Germinal center (tissue), 1 donor: Measurements from ENCODE around the gene PPIA.

Experiments used
- DNase-seq: peaks from one replicate; pipeline ENCODE4 v3.0.0; 2012; ENCODE audit warnings: mixed read lengths, low spot score

PPIA gene

DNA sequence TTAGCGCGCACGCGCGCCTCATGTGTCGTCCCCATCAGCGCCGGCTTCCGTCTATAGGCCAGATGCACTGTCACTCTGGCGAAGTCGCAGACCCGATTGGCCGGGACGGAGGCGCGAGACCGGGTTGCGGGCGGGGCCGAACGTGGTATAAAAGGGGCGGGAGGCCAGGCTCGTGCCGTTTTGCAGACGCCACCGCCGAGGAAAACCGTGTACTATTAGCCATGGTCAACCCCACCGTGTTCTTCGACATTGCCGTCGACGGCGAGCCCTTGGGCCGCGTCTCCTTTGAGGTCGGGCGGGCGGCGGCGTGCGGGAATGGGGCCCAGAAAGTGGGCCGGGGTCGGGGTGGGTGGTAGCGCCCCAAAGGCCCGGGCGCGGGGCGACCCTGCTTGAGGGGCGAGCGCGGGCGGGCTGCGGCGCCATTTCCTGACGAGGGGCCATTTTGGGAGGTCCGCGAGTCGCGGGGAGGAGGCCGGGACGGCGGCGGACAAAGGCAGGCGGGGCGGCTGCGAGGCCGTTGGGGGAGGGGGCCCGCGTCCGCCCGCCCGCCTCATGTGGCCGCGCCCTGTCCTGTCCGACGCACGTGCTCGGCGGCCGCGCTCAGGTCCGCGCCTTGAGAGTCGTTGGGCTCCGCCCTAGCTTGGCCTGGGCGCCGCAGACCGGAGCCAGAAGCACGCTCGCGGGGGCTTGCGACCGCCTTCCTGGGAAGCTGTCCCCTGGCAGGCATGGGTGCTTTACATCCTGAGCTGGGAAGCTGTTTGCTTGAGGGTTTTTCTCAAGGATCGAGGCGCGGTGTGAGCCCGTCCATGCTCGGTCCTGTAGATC is at the start of gene PPIA:
Gene PPIA, plus strand, starts transcription at position 178 of the 825 bp plus-strand sequence. Its CDS starts 44 bp downstream, at position 222.
- peak; percentile 100 for DNase-seq

DNA sequence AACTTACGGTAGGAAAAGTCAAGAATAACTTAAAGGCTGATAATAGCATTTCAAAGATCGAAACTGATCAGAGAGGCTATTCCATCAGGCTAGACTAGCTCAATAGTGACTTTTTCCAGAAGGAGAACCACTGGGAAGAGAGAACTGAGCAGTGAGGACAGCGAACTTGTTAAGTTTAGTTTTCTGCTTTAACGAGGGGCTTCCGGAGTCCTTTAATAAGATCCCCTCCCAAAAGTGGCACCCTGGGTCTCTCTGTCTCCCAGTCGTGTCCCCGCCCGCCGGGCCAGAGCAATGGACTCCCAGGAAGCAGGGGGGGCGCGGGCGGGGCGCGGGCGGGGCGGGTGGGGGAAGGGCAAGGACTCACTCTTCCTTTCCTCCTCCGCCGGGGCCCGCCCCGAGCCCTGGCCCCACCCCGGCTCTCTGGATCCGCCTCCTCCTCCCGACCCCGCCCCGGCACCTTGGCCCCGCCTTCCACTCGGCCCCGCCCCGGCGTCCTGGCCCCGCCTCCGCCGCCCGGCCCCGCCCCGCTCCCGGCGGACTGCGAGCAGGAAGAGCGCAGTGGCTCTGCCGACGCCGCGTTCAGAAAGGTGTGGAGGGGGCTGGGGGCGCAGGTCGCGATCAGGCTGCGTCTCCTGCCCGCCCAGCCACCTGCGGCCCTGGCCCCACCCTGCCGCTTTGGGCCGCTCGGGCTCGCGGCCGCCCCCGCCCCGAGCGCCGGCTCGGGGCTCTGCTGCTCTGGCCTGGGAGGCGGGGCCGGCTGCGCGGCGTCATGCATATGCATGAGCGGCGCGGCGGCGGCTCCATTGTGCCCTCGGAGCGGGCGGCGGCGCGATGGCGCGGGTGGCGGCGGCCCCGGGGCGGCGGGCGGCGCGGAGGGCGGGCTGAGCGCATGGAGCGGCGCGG is 48.2 kb upstream of the PPIA start, which contains the start of gene ZMIZ2:
Gene ZMIZ2, plus strand, starts transcription at position 803 of the 903 bp plus-strand sequence. CDS start 7,403 bp downstream, outside the sequence.
- peak; percentile 96 for DNase-seq

DNA sequence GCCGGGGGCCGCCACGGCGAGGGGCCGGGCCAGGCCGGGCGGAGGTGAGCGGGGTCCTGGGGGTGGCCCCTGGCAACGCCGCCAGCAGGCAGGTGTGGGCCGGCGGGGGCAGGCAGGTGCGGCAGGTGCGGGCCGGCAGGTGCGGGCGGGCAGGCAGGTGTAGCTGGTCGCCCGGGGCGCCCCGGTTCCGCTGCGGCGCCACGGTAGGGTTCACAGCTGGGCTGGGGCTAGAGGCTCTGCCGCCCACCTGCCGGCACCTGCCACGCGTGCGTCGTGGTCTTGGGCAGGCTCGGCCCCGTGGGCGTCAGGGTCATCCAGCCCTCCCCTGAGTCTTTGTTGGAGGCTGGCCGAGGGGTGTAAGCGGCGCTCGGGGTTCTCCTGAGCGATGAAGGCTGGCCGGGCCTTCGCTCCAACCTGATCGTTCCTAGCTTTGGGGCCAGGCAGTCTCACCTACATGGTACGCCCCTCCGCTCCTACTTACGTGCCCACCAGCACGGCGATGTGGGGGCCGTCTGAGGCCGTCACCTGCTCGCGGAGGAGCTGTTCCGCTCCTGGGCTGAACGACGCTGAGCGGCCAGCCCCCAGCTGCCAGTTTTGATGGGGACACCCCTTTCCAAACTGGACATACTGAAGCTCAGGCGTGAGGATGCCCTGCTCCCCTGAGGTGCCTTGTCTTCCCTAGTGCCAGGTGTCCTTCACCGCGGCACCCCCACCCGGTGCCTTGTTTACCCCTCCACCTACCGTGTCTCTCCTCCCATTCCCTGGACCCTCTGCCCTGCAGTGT is 47.3 kb upstream of the PPIA start:
- DNase-seq = peak; percentile 68

DNA sequence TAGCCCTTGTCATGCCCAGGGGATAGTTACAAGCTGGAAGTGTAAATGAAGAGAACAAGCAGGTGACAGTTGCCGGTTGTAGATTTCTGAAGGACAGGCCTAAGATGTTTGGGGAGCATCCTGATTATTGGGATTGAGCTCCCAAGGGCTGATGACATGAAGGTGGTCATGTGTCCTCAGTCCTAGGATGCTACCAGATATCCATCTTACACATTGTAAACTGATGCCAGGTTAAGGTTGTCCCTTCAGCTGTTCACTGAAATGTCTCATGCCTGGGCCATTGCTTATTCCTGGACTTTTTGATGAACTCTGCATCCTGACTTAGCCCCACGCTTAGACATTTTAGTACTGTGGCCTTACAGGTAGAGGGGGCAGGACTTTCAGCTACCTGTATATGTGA is 46.5 kb upstream of the PPIA start:
- no peak for DNase-seq

DNA sequence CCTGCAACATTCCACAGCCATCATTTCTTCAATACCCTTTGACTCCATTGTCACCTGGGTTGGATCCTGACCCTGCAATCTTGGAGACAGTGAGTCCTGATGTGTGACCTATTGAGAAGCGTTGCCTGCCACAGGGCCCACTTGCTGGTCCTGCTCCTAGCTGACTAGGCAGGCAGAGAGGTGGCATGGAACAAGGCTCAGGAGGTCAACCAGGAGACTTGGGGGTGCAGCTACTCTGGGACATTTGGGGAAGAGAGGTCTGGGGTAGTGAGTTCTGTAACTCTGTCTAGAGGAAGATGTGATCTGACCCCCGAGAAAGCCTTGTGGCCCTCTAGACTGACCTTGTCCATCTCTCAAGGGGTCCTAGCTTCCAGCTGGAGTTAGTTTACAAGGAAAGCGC is 46.1 kb upstream of the PPIA start:
- no peak for DNase-seq

DNA sequence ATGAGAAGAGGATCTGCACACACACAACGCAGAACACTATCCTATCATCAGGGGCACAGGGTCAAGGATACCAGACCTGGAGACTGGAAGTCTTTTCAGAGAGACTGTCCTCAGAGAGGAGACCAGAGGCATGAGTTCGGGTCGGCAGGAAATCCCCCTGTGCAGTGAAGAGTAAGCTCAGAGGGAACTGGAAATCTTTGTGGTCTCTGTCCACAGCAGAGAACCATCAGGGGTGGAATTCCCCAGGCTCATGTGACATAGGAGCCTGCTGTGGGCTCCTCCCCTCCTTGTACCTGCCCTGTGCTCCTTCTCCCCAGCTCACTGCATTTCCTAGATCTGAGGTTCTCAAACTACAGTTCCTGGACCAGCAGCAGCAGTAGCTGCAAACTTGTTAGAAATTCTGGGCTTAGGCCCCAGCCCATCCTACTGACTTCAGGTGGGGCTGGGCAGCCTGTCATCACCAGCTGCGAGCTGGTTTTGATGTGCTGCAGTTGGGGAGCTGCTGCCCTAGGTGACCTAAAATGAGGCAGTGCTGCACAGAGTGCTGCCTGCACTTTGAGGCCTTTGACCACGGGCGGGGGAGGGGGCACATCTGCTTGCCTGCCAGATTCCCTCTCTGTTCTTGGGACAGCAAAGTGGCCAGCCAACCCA is 45.4 kb upstream of the PPIA start:
- DNase-seq = peak; percentile 76

DNA sequence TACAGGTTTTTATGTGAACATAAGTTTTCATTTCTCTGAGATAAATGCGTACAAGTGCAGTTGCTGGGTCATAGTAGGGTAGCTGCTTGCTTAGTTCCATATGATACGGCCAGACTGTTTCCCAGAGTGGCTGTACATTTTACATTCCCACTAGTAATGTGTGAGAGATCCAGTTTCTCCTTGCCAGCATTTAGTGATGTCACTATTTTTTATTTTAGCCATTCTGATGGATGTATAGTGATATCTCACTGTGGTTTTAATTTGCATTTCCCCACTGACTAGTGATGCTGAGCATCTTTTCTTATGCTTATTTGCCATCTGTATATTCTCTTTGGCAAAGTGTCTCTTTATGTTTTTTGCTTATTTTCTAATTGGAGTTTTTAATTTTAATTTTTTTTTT is 43.7 kb upstream of the PPIA start:
- no peak for DNase-seq

DNA sequence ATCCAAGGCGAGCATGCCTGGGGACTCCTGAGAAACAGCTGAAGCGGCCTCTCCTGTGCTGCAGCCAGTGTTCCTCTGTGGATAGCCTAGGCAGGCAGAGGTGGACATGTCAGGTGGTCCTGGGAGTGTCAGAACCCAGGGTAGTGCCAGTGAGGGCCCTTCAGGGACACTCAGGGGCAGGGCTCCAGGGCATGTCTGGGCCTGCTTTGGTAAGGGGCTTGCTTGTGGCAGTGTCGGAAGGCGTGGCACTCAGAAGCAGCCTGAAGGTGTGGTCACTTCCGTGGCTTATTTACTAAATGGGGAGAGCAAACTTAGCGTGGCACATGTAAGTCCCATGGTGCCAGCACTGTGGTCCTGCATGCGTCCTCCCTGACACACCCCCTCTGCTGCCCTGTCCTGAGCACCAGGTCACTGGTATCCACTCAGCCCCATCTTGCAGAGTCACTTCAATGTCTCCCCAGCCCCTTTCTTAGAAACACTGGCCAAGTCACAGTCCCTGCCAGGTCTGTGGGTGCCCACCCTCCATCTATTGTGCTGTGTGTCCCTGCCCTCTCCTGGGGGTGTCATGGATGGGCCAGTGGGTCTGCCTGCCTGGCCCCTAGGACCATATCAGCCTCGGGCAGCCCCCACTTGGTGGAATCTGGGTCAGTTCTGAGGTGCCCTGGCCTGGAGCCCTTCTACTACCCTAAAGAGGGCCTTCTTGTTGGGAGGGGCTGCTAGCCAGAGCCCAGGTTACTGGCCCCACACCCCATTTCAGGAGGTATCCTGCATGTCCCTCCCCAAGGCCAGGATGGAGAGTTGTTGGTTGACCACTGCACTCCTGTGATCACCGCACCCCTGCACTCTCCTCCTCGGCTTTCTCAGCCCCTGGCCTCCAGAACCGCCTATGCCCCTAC is 41.4 kb upstream of the PPIA start:
- no peak for DNase-seq

DNA sequence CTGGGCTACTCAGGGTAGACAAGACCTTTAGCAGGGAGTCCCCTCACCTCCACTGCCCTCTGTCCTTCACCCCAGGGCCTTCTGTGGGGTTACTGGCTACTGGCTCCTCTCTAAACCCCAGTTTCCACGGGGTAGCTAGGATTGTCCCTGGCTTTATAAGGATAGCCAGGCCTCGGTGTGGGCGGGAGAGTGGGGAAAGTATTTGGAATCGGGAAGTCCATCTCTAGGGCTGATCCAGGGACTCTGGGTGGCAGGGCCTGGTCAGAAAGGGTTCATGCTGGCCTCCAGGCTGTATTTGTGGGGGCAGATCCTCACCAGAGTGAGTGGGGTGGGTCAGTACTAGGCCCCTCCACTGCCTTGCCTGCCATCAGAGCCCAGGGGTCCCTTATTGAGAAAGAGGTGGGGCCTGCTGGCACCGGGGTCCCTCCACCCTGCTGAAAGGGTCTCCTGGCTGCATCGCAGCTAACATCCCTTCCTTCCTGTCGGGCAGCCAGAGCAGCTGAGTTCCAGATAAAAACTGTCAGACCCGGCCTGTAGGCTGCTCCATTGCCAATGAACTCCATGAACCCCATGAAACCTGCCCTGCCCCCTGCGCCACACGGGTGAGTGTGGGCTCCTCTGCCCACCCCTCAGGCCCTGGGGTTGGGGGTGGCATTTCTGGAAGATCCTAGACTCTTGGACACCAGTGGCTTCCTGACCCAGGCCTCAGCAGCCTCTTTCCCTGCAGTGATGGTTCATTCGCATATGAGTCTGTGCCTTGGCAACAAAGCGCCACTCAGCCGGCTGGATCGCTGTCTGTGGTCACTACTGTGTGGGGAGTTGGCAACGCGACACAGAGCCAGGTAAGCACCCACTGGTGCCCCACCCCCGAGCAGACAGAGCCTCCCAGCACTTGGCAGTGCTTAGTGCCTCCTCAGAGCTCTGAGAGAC is 40.5 kb upstream of the PPIA start:
- DNase-seq = no peak

DNA sequence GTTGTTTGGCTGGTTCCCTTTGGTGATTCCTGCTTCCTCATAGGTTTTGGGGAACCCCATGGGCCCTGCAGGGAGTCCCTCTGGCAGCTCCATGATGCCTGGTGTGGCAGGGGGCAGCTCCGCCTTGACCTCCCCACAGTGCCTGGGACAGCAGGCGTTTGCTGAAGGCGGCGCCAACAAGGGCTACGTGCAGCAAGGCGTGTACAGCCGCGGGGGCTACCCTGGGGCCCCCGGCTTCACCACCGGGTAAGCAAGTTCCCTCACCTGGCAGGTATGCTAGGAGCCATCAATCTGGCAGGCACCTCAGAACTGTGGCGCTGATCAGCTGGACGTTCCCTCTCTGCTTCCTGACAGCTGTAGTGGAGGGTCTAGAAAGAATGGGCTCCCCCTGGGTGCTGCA is 39.6 kb upstream of the PPIA start:
- DNase-seq = no peak

DNA sequence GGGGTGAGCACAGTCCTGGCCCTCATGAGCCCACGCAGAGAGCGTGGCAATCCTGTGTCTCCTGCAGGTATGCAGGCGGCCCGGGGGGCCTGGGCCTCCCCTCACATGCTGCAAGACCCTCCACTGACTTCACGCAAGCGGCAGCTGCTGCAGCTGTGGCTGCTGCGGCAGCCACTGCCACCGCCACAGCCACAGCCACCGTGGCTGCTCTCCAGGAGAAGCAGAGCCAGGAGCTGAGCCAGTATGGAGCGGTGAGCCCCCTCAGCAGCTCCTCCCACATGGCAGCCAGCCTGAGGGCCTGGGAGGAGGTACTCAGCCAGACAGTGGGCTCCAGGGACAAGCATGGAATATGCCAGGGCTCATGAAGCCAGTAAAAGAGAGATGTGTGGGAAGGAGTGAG is 39.2 kb upstream of the PPIA start:
- DNase-seq = no peak

DNA sequence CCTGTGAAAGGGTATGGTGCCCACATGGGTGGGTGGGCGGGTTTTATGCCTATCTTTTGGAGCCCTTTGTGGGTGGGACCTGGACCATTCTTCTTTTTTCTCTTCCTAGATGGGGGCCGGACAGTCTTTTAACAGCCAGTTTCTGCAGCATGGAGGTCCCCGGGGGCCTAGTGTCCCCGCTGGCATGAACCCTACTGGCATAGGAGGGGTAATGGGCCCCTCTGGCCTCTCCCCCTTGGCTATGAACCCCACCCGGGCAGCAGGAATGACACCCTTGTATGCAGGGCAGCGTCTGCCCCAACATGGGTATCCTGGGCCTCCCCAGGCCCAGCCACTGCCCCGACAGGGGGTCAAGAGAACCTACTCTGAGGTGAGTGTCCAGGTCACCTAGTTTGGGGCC is 38.7 kb upstream of the PPIA start:
- no peak for DNase-seq

DNA sequence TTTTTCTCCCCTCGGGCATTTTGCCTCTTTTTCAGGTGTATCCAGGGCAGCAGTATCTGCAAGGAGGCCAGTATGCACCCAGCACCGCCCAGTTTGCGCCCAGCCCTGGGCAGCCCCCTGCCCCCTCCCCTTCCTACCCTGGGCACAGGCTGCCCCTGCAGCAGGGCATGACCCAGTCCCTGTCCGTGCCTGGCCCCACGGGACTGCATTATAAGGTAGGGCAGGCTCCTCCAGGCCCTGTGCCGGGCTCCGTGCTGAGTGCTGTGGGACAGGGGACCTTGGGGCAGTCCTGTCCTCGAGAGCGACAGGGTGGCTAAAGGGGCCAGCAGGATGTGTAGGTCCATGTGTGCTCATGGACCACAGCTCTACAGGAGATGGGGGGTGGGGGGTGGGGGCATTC is 37.2 kb upstream of the PPIA start:
- no peak for DNase-seq

DNA sequence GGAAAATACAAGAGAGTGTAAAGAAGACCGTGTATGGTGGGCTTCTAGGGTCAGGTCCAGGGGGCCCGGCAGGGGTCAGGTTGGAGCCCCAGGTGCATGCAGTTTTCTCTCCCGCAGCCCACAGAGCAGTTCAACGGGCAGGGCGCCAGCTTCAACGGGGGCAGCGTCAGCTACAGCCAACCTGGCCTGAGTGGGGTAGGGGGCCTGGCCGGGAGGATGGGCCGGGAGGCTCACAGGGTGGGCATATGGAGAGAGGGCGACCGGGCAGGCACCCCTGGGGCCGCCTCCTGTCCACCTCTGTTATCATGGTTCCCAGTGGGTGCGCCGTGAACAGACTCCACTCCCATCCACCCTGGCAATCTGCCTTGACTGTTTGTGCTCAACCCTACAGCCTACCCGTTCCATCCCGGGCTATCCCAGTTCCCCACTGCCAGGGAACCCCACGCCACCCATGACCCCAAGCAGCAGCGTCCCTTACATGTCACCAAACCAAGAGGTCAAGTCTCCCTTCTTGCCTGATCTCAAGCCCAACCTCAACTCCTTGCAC is 36.4 kb upstream of the PPIA start:
- DNase-seq = no peak

DNA sequence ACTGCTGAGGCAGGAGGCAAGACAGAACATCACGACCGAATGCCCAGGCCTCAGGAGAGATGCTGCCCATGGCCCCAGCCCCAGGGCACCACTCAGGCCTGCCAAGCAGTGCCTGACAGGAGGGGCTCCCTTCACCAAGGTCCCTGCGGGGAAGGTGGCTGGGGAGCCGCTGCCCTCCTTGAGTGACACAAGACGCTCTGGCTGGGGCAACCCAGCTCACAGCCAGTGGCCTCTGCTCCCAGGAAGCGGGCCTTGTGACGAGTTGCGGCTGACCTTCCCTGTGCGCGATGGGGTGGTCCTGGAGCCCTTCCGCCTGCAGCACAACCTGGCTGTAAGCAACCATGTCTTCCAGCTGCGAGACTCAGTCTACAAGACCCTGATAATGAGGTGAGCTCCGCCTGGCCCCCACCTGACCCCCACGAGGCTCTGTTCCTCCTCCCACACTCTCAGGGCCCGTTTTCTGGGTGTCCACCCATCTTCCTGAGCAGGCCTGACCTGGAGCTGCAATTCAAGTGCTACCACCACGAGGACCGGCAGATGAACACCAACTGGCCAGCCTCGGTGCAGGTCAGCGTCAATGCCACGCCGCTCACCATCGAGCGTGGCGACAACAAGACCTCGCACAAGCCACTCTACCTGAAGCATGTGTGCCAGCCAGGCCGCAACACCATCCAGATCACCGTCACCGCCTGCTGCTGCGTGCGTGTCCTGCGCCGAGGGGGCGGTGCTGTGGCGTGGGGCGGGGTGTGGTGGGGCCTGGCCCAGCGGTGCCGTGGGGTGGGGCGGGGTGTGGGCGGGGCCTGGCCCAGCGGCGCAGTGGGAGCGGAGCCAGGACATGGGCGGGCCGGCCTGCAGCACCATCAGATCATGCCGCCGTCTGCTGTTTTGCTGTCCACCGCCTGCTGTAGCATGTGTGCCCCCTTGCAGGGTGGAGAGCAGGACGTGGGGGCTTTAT is 35.0 kb upstream of the PPIA start:
- DNase-seq = no peak

DNA sequence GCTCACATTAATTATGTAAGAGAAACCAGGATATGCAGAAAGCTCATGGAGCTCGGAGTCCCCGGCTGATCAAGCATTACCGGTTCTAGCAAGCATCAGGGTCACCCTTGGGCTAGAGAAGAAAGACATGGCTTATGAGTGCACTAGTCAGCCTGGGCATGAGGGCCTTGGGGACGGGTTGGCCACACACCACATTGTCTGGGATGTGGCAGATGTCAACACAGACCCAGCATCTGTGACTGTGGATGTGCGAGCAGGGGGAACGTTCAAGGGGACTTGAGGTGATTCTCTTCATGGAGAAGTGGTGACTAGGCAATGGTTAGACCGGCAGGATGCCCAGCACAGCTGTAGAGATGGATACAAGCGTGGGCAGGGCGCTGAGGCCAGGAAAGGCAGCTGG is 34.2 kb upstream of the PPIA start:
- DNase-seq = no peak

DNA sequence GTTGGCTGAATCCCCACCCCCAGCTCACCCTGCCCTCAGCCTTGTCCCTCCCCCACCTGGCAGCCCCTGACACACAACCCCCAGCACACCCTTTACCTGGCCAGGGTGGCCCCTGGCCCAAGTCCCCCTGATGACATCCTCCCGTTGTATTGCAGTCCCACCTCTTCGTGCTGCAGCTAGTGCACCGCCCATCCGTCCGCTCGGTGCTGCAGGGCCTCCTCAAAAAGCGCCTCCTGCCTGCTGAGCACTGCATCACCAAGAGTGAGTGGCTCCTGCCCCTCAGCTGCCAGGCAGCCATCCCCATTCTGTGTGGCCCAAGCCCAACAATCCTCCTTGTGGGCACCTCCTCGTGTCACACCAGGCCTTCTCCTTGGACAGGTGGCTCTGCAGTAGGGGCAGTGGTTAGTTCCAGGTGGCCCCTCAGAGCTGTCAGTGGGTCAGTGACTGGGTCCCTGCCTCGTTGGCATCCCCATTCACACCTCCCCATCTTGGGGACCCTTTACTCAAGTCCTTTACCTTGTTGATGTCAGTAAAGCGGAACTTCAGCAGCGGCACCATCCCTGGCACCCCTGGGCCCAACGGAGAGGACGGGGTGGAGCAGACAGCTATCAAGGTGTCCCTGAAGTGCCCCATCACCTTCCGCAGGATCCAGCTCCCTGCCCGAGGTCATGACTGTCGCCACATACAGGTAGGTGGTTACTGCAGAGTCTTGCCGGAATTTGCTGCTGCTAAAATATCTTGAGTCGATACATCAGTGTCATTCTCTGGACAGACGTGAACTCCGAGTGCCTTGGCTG is 33.6 kb upstream of the PPIA start:
- no peak for DNase-seq
